Tibial nerve (tissue), 3 donors: ENCODE results near the gene AKAP12.

Experiments
- POLR2A ChIP-seq, 2 donors: fragments of 450-650 bp; IDR thresholded peaks; one replicate each; pipeline ENCODE4 v1.6.1; 2017; ENCODE audit warnings: antibody characterized with exemption in 2 of 2, mild to moderate bottlenecking in 2 of 2, moderate library complexity in 2 of 2
- TF ChIP-seq, protein P1 (sequence below), 5 experiments: fragments of 200-600 bp in 3 of 5; fragments of 450-650 bp in 2 of 5; sonication (generic) in 3 of 5; IDR thresholded peaks; one replicate each; pipeline ENCODE4 v1.5.1; 2016 to 2019; ENCODE audit warnings: antibody characterized with exemption in 5 of 5, mild to moderate bottlenecking in 3 of 5, moderate library complexity in 2 of 5

GRCh38 chr6:151375833-151376232, 136.1 kb downstream of the AKAP12 start:
- TF ChIP-seq, protein P1, sequence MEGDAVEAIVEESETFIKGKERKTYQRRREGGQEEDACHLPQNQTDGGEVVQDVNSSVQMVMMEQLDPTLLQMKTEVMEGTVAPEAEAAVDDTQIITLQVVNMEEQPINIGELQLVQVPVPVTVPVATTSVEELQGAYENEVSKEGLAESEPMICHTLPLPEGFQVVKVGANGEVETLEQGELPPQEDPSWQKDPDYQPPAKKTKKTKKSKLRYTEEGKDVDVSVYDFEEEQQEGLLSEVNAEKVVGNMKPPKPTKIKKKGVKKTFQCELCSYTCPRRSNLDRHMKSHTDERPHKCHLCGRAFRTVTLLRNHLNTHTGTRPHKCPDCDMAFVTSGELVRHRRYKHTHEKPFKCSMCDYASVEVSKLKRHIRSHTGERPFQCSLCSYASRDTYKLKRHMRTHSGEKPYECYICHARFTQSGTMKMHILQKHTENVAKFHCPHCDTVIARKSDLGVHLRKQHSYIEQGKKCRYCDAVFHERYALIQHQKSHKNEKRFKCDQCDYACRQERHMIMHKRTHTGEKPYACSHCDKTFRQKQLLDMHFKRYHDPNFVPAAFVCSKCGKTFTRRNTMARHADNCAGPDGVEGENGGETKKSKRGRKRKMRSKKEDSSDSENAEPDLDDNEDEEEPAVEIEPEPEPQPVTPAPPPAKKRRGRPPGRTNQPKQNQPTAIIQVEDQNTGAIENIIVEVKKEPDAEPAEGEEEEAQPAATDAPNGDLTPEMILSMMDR (IDR thresholded peaks at IDR 0.05): no peak
- TF ChIP-seq POLR2A (IDR thresholded peaks at IDR 0.05): no peak
